GM18511 (cell line): ENCODE measurements around the gene RAPGEF1.
"Not testable (repeated sequence)": the region's sequence is repeated elsewhere in the genome, so short reads cannot be mapped to it uniquely, and the experiment has no call there.

Experiments used
- ATAC-seq: cut with Tn5 transposase; IDR thresholded peaks from one replicate; pipeline ENCODE4 v1.9.1; 2021; ENCODE audit warnings: mild to moderate bottlenecking, moderate library complexity; ENCODE audit not compliant: unreplicated experiment

Gene RAPGEF1

DNA sequence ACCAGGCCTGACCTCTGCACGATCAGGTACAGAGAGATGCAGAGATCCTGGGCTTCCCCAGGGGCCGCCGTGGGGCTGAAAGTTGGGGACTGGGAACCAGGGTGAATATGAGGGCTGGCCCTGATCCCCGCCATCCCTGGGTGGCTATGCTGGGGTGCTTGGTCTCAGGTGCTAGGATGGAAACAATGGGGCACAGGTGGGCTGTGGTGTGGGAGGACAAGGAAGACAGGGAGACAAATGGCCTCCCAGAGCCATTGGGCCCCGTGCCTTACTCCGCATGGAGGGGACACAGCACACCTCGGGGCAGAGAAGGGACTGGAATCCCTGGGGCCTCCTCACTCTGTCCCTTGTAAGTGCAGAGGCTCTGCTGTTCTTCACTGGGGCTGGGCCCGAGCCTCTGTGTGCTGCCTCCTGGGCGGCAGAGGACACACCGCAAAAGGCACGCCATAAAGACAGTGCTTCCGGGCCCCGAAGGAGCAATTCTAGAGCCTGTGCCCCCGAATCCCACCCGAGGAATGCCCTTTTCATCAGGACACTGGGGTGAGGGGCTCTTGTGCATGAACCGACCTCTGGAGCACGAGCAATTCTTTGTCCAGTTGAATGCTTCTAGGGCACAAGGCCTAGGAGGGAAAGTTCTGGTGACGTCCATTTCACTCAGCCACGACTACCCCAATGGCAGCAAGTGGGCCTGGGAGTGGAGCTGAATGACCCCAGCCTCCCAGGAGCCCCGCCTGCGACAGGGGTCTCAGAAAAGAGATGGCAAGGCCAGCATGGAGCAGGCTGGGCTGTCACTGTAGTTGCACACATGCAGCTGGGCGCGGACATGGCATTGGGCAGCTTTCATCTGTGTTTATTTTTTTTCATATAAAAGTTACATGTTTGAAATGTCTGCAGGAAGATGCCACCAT, 163.7 kb downstream of the RAPGEF1 start:
- ATAC-seq: no peak

DNA sequence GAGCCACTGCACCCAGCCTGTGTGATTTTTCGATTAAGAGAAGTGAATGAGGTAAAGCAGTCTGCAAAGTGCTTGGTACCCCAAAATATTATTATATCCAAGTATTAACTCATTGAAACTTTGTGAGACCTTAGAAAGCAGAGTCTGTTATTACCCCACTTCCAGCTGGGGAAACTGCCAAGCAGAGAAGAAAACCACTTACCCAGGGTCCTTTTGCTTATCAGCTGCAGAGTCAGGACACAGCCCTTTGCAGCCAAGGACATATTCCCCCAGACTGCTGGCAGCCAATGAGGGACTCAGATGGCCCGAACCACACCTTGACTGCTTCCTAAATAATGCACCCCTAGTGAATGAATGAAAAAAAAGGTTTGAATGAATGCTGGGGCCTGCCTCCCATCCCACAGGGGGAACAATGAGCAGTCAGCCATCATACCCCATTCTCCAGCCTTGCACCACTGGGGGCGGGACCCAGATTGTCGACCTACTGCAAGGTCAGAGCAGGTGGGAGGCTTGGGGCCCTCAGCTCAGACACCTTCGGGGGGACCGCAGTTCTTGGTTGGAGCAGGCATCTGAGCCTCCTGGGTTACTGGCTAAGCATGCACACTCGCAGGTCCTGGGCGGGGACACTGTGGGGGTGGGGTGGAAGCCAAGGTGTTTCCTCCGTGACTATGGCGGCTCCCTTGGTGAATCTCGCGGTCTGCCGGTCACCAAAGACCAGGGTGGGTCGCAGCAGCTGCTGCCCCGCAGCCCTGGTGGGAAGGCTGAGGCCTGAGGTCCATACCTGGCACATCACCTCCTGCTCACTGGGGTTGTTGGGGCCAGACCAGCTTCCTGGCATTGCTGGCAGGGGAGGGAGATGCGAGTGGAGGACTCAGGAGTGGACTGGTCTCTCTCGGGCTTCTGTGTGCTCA, 164.9 kb downstream of the RAPGEF1 start:
- no peak for ATAC-seq

DNA sequence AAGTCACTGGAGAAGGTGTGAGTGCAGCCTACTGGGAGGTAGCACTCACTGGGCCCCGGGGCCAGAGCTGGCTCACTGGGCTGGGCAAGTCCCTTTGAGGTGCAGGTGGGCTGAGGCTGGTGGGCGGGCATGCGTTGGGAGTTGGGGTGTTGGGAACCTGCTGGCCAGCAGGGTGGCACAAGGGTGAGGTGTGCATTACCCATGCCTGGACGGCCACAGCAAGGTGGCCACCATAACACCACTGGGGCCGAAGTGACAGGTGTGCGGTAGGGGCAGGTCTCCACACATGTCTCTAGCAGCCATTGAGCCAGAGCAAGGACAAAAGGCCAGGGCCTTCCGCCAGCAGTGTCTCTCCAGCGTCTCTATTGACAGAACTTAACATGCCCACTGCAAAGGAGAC, 172.0 kb downstream of the RAPGEF1 start:
- no peak for ATAC-seq

DNA sequence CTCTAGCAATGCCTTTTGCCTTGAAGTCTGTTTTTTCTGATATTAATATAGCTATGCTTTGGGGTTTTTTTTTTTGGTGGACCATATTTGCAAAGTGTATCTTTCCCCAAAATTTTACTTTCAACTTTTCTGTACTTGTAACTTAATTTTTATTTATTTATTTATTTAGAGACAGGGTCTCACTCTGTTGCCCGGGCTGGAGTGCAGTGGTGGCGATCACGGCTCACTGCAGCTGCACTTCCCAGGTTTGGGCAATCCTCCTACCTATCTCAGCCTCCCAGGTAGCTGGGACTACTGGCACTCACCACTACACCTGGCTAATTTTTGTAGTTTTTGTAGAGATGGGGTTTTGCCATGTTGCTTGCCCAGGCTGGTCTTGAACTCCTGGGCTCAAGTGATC, 173.7 kb downstream of the RAPGEF1 start:
- ATAC-seq: no peak

DNA sequence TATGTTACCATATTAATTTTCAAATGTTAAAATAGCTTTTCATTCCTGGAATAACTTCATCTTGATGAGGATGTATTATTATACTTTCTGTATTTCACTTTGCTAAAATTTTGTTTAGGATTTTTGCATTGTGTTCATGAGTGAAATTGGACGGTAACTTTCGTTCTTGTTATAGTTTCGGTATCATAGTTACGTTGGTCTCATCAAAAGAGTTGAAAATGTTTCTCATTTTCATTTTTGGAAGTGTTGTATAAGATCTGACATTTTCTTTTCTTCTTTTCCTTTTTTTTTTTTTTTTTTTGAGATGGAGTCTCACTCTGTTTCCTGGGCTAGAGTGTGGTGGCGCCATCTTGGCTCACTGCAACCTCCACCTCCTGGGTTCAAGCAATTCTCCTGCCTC, 174.5 kb downstream of the RAPGEF1 start:
- ATAC-seq: no peak

DNA sequence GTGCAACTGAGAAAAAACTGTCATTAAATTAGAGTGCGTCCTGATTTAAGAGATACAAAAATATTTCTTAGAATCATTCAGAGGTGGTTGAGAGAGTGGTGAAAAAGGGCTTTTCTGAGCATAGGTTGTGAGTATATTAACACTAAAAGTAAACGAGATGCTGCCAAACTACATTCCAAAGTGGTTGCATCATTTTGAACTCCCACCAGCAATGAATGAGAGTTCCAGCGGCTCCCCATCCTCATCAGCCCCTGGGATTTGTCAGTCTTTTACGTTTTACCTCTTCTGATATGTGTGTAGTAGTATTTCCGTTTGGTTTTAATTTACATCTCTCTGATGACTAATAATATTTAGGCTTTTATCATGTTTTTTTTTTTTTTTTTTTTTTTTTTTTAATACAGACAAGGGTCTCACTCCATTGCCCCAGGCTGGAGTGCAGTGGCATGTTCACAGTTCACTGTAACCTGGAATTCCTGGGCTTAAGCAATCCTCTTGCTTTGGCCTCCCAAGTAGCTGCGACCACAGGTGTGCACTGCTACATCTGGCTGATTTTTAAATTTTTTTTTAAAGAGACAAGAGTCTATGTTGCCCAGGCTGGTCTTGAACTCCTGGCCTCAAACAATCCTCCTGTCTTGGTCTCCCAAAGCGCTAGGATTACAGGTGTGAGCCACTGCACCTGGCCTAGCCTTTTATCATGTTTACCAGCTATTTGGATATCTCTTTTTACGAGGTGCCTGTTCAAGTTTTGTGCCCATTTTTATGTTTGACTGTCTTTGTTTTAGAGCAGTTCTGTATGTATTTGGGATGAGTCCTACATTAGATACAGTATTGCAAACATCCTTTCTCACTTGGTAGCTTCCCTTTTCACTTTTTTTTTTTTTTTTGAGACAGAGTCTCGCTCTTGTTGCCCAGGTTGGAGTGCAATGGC, 177.6 kb downstream of the RAPGEF1 start:
- no peak for ATAC-seq

DNA sequence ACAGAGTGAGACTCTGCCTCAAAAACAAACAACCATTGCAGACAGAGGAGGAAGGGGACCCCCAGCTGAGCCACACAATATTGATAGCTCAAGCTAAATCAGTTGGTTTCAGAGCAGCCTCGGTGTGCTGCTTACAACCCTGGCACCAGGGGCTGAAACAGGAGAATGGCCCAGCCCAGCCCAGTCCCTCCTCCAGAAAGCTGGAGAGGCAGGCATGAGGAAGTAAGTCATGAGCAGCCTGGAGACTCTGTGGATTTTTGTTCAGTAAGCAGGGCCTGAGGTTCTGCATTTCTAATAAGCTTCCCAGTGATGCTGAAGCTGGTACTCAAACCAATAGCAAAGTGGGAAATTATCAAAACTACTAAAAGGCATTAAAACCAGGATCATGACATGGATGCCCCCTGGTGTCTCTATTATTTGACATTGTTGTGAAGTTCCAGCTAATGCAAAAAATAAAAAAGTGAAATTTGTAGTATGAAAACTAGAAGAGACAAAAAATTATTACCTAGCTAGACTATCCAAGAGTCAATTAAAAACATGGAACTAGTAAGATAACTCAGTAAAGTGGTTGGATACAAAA, 180.4 kb downstream of the RAPGEF1 start:
- no peak for ATAC-seq

DNA sequence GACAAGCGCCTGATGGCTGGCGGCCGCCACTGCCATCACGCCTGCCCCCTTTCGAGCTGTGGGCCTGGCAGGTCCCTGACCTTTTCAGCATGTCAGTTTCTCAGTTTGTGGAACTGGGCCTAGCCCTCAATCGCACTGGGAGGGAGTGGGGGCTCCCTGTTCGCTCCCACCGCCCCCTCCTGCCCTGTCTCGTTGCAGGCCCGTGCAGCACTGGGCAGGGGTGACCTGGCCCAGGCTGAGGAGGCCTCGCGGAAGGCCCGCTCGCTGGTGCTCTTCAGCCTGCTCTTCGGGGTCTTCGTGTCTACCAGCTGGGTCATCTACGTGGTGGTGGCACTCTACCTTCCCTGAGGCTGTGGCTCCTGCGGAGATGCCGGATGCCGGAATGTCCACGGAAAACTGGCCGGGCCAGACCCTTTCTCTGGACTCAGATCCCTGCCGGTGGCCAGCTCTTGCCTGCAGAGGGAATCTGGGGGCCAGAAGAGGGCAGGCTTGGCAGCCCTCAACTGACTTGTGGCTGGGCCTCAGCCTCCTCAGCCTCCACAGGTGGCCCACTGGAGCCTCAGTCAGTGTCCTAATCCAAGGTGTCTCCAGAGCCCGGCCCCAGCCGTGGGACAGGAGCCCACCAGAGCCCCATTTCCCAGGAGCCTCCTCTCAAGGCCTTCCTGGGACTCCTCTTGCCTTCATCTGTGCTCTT, 181.9 kb downstream of the RAPGEF1 start:
- ATAC-seq: no peak

DNA sequence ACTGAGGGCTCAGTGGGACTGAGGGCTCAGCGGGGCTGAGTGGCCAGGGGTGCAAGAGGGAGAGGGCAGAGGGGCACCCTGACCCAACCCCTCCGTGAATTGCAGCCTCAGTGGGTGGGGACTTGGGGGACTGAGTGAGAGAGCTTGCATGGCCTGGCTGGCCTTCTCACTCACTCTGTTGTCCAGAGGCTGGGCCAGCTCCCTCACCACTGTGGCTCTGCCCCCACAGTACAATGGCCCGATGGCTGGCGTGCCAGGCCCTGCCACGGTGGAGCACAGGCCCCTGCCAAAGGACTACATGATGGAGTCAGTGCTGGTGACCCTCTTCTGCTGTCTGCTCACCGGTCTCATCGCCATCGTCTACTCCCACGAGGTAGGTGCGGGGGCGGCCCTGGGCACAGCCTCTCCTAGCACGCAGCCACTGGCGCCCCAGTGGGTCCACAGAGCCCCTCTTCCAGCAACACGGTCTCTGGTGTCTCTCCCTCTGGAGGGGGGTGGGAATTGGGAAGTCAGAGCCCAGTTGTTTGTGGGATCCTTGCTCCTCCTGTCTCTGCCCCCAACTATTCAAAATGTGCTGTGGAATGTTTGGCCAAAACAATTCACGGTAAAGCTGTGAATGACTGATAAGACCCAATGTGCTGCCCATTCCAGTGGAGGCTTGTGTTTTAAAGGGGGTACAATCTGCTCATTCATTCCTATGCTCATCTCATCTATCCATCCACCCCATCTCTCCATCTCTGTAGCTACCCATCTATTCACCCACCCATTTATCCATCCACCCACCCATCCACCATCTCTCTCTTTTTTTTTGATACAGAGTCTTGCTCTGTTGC, 183.8 kb downstream of the RAPGEF1 start:
- no peak for ATAC-seq

DNA sequence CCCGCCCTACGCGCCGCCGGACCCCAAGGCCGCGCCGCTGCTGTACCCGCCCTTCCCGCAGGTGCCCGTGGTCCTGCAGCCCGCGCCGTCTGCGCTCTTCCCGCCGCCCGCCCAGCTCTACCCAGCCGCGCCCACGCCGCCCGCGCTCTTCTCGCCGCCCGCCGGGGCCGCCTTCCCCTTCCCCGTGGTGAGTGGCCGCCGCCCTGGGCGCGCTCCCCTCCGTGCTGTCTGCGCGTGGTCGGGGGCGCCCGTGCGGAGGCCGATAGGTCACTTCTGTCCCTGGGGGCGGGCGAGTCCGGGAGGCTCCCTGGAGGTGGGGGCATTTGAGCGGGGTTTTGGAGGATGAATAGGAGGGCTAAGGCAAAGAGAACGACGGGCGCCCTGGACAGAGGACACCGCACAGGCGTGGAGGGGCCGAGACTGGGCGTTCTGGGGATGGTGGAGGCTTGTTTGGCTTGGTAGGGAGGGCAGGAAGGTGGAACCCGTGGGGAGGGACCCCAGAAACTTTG, 185.0 kb downstream of the RAPGEF1 start:
- ATAC-seq: no peak

DNA sequence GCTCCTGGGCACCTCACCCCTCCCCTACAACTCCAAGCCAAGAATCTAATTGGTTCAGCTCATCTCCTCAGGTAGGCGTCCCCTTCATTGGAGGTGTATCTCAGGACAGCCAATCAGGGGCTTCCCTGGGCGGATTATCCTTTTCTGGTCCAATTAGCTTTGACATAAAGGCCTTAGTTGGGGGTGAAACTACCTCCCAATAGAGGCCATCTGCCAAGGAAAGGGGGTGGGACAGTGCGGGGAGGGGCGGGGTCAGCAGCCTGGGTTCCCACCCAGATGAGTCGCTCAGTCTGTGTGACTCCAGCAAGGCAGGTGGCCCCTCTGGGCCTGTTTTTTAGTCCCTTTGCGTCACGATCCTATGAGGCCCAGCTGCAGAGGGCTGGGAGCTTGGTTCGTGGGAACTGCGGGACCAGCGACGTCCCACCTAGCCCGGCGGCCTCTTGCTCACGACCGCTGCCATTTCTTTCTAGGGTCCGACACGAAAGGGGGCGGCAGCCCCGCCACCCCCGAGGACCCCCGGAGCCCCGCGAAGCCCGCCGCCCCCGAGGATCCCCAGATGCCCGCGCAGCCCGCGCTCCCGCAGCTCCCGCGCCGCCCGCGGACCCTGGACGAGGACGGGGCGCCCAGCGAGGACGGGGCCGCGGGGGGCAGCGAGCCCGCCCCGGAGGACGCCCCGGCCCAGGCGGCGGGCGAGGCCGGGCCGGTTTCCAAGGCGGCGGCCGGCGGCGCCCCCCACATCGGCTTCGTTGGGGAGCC, 185.6 kb downstream of the RAPGEF1 start:
- ATAC-seq: no peak

DNA sequence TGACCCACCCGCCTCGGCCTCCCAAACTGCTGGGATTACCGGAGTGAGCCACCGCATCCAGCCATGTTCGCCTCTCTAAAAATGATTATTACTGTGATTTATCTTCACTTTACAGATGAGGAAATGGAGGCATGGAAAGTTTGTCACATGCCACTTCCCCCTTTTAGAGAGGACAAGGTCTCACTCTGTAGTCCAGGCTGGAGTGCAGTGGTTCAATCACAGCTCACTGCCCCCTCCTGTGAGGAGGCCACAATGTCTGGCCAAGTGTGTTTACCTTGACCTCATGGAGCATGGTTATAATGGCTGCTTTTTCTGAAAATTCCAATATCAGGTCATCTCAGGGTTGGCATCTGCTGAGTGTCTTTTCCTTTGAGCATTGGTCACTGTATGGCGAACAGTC, 187.8 kb downstream of the RAPGEF1 start:
- no peak for ATAC-seq

DNA sequence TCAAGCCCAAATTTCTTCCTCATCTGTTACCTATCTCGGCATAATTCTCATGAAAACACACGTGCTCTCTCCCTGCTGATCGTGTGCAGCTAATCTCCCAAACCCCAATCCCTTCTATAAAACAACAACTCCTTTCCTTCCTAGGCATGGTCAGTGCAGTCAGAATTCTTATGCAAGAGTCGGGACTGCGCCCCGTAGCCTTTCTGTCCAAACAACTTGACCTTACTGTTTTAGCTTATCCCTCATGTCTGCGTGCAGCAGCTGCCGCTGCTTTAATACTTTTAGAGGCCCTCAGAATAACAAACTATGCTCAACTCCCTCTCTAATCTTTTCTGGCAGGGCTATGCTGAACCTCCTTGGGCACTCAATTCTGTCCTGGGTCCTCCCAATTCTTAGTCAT, 189.4 kb downstream of the RAPGEF1 start:
- not testable (repeated sequence) for ATAC-seq

DNA sequence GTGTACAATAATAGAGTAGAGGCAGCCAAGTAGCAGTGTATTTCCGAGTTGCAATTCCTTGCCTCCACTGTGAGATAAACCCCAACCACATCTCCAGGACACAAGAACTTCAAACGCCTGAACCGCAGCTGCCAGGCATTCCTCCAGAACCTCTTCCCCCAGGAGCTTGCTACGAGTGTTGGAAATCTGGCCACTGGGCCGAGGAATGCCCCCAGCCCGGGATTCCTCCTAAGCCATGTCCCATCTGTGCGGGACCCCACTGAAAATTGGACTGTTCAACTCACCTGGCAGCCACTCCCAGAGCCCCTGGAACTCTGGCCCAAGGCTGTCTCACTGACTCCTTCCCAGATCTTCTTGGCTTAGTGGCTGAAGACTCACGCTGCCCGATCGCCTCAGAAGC, 190.7 kb downstream of the RAPGEF1 start:
- not testable (repeated sequence) for ATAC-seq

DNA sequence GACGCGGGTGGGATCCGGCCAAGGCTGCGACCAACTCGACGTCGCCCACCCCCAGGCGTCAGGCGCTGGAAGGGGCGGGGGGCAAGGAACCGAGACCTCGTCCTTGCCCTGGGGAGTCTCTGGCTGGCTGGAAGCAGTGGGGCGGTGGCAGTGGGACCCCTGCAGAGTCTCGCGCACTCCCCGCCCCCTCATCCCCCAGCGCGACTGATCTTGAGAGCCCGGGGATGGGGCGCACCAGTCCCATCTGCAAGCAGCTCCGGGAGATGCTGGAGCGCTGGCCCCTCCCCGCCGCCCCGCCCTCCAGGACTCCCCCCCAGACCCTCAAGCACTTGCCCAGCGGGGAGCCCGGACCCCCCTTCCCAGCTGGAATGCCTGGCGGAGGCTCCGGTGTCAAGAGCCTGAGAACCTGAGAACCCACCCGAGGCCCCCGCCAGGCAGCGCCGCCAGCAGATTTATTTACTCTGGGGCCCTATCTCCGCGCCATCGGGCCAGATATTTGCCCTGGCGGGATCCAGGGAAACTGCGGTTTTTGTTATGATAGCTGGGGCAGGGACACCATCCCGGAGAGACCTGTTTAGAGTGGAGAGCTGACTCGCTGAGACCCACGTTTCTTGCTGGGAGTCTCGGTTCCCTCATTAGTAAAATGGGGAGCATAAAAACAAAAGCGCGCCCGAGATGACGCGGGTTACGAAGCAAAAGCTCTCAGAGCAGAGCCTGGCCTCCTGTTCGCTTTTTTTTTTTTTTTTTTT, 193.4 kb downstream of the RAPGEF1 start:
- no peak for ATAC-seq

DNA sequence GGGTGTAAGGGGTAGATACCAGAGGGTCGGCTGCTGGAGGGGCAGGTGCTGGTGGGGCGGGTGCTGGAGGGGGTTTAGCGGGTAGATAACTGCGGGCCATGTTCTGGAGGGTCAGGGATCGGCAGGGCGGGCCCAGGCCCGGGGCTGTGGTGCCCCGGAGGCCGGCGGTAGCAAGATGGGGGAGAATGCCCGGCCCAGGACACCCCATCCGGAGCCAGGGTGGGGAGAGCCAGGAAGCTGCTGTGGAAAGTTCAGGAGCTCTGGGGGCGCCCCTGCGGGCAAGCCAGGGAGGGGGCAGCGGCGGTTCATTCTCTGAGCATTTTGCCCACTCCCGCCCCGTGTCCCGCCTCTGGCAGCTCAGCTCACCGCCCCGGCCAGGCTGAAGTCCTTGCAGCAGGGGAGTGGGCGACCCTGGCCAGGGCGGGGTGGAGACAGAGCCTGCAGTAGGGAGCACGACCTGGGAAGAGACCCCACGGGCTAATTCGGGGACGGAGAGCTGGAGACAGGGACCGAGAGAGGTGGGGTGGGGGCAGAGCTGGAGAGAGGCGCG, 194.0 kb downstream of the RAPGEF1 start:
- ATAC-seq: no peak
